Uterus (tissue), 2 donors: ENCODE measurements around the gene ZNF775.

Experiments
- CTCF ChIP-seq, 4 experiments: fragments of 200-600 bp in 2 of 4; fragments of 450-650 bp in 2 of 4; sonication (generic) in 2 of 4; IDR thresholded peaks; one replicate each; pipeline ENCODE4 v1.5.1; 2016 to 2019; ENCODE audit warnings: antibody characterized with exemption in 4 of 4, mild to moderate bottlenecking in 2 of 4, moderate library complexity in 1 of 4
- POLR2A ChIP-seq, 2 donors: fragments of 450-650 bp; IDR thresholded peaks; one replicate each; pipeline ENCODE4 v1.6.1; 2016; ENCODE audit warnings: antibody characterized with exemption in 2 of 2, mild to moderate bottlenecking in 1 of 2, moderate library complexity in 1 of 2

DNA sequence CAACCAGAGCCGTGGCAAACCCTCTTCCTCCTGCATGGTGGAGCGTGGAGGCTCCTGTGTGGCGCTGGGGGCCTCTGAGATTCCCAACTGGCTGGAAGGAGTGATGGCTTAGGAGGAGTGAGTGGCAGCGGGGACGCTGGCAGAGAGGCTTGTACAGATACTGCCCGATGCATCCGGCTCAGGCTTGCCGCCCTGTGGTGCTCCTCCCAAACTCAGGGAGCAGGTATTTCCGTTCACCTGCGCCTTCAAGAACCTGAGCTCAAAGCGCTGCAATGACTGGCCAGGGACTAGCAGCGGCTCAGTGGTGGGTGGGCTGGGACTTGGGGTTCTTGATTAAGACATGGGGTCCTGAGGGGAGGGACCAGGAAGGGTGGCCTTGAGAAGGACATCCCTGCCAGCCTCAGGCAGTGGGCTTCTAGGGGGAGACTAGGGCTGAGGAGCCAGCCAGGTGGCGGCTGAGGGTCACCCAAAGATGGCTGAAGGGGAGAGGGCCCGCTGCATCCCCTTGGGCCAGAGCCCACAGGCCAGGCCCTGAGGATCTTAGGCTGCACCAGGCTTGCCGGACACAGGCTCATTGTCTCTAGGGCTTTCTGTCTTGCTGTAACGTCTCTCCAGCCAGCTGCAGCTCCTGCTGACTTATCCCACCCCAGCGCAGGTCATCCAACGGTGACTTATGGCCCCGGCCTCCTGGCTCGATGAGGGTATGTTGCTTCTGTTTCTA is 3.2 kb downstream of the ZNF775 start:
- TF ChIP-seq CTCF (IDR thresholded peaks at IDR 0.05): no peak
- no peak for TF ChIP-seq POLR2A (IDR thresholded peaks at IDR 0.05)
